CD14-positive monocyte (primary cell): Measurements from ENCODE around the gene MAST2. TPM values are rescaled to one million over a fixed set of nuclear protein-coding genes. Genes with fewer than 3 reads are reported as not detected.
A peak's percentile ranks its signal among the peaks of the same experiment; 100 is the strongest.

Experiments used
- DNase-seq, 3 donors: peaks; one replicate each; pipeline ENCODE4 v3.0.0-alpha.2; 2011 to 2022
- H2AFZ ChIP-seq: 2 replicates; pipeline ENCODE4 v1.6.0; 2012; ENCODE audit warnings: mild to moderate bottlenecking, low read depth, low read length, inconsistent platforms; ENCODE audit not compliant: insufficient read depth, poor library complexity, severe bottlenecking
- H3K27ac ChIP-seq, 2 donors: 1 replicate in 1 of 2; 2 replicates in 1 of 2; pipeline ENCODE4 v1.5.1; 2012 to 2013; ENCODE audit warnings: low read length in 2 of 2, control low read depth in 1 of 2, inconsistent platforms in 1 of 2, low read depth in 1 of 2, mild to moderate bottlenecking in 1 of 2
- H3K27me3 ChIP-seq, 2 donors: one replicate each; pipeline versions ENCODE4 v1.6.0 to v1.6.1; 2011 to 2013; ENCODE audit warnings: low read length in 2 of 2; ENCODE audit not compliant: control insufficient read depth in 2 of 2, insufficient read depth in 2 of 2
- H3K36me3 ChIP-seq, 2 donors: replicated peaks in 1 of 2; 1 replicate in 1 of 2; 2 replicates in 1 of 2; pipeline versions ENCODE4 v1.5.1 to v1.6.1; 2012 to 2013; ENCODE audit warnings: low read length in 2 of 2, control low read depth in 1 of 2, inconsistent platforms in 1 of 2, mild to moderate bottlenecking in 1 of 2; ENCODE audit not compliant: insufficient read depth in 2 of 2, control insufficient read depth in 1 of 2
- H3K4me1 ChIP-seq, 2 donors: 1 replicate in 1 of 2; 2 replicates in 1 of 2; pipeline versions ENCODE4 v1.5.1 to v1.6.1; 2012 to 2013; ENCODE audit warnings: low read length in 2 of 2, control low read depth in 1 of 2, inconsistent platforms in 1 of 2, mild to moderate bottlenecking in 1 of 2, moderate library complexity in 1 of 2; ENCODE audit not compliant: insufficient read depth in 2 of 2, control insufficient read depth in 1 of 2
- H3K4me2 ChIP-seq: replicated peaks from 2 replicates; pipeline ENCODE3; 2012; ENCODE audit warnings: low read length, moderate library complexity, mild to moderate bottlenecking; ENCODE audit not compliant: poor library complexity, severe bottlenecking; ENCODE audit errors: extremely low read depth
- H3K4me3 ChIP-seq, 3 experiments: fragments of 200-600 bp in 1 of 3; sonication (generic) in 1 of 3; replicated peaks in 1 of 3; 1 replicate in 2 of 3; 2 replicates in 1 of 3; pipeline ENCODE4 v1.5.1; 2011 to 2013; ENCODE audit warnings: low read length in 3 of 3, mild to moderate bottlenecking in 3 of 3, control low read depth in 2 of 3, low read depth in 2 of 3, inconsistent platforms in 1 of 3, moderate library complexity in 1 of 3
- H3K79me2 ChIP-seq: 2 replicates; pipeline ENCODE4 v1.6.0; 2012; ENCODE audit warnings: mild to moderate bottlenecking, control low read depth, inconsistent platforms, low read length, moderate library complexity; ENCODE audit not compliant: insufficient read depth
- H3K9ac ChIP-seq: 2 replicates; pipeline ENCODE4 v1.6.0; 2017; ENCODE audit warnings: low read length, mild to moderate bottlenecking; ENCODE audit not compliant: insufficient read depth, poor library complexity, severe bottlenecking
- H3K9me3 ChIP-seq, 2 donors: replicated peaks in 1 of 2; 1 replicate in 1 of 2; 2 replicates in 1 of 2; pipeline versions ENCODE4 v1.5.1 to v1.6.1; 2012 to 2013; ENCODE audit warnings: low read length in 2 of 2, control low read depth in 1 of 2; ENCODE audit not compliant: control insufficient read depth in 1 of 2, insufficient read depth in 1 of 2
- H4K20me1 ChIP-seq: 2 replicates; pipeline ENCODE4 v1.6.0; 2012; ENCODE audit warnings: mild to moderate bottlenecking, low read length, control low read depth, moderate library complexity; ENCODE audit not compliant: insufficient read depth
- H3K27ac Mint-ChIP-seq, 7 donors: one replicate each; pipeline ENCODE4 v1.8.0; 2020; ENCODE audit warnings: mild to moderate bottlenecking in 7 of 7, mixed read lengths in 7 of 7, moderate library complexity in 6 of 7, inconsistent platforms in 2 of 7
- H3K27me3 Mint-ChIP-seq, 3 donors: one replicate each; pipeline ENCODE4 v1.8.0; 2021 to 2022; ENCODE audit warnings: low read depth in 3 of 3, mild to moderate bottlenecking in 3 of 3, mixed read lengths in 3 of 3, moderate library complexity in 3 of 3, inconsistent platforms in 1 of 3
- H3K36me3 Mint-ChIP-seq, 2 donors: one replicate each; pipeline ENCODE4 v1.8.0; 2020; ENCODE audit warnings: mixed read lengths in 2 of 2, inconsistent platforms in 1 of 2, mild to moderate bottlenecking in 1 of 2
- H3K4me1 Mint-ChIP-seq: one replicate; pipeline ENCODE4 v1.8.0; 2020; ENCODE audit warnings: mild to moderate bottlenecking, mixed read lengths
- H3K4me3 Mint-ChIP-seq, 2 donors: one replicate each; pipeline ENCODE4 v1.8.0; 2020; ENCODE audit warnings: mild to moderate bottlenecking in 2 of 2, mixed read lengths in 2 of 2, moderate library complexity in 1 of 2
- H3K9me3 Mint-ChIP-seq, 7 donors: one replicate each; pipeline ENCODE4 v1.8.0; 2020 to 2022; ENCODE audit warnings: mixed read lengths in 7 of 7, mild to moderate bottlenecking in 6 of 7, moderate library complexity in 6 of 7, inconsistent platforms in 2 of 7
- CTCF ChIP-seq: fragments of 200-600 bp; IDR thresholded peaks from one replicate; pipeline ENCODE4 v1.8.0; 2022; ENCODE audit warnings: antibody characterized with exemption, mild to moderate bottlenecking
- WGBS: methylation state at CpG from one replicate; pipeline ENCODE4 v1.1.5; 2013; ENCODE audit warnings: missing lambda C conversion rate; ENCODE audit not compliant: insufficient coverage; 5-methylcytosine and 5-hydroxymethylcytosine counted together
- intact Hi-C, 2 donors: fragments of 100-400 bp; cut with micrococcal nuclease; formaldehyde crosslinking; loops; one replicate each; pipeline versions ENCODE4 v1.15.0 to v1.15.1; 2023
- polyA plus RNA-seq, 3 donors: library from polyadenylated mRNA; depleted of rRNA in 1 of 3; unstranded in 2 of 3; stranded (reverse) in 1 of 3; fragments of 300-500 nt in 2 of 3; fragments of >200 nt in 1 of 3; fragmentation: Illumina TruSeq in 2 of 3; gene quantifications; 1 replicate in 2 of 3; 2 replicates in 1 of 3; pipeline ENCODE4 v1.2.3, GENCODE V29; 2012 to 2021

Gene MAST2
- polyA plus RNA-seq, 3 donors, result 1.0 to 7.2 (median 2.5) TPM

- no peak overlapping the region for H3K27ac Mint-ChIP-seq
- Histone ChIP-seq H2AFZ (no peak overlapping the region), H3K4me1 (peaks cover 30% of the 10 kb centered on the region in 2 donors), H4K20me1 (no peaks in the 10 kb centered on the region), H3K9ac (no peak overlapping the region), H3K9me3 (no peaks in the 10 kb centered on the region), H3K36me3 (no peaks in the 10 kb centered on the region), H3K27ac (no peak overlapping the region), H3K4me3 (no peak overlapping the region), H3K79me2 (no peaks in the 10 kb centered on the region), H3K27me3 (no peaks in the 10 kb centered on the region), H3K4me2 (no peak overlapping the region)
- H3K4me3 Mint-ChIP-seq, result no peak overlapping the region
- 30% methylated on average over 2 of the region's 4 CpGs for WGBS
- TF ChIP-seq CTCF, result no peak
- H3K4me1 Mint-ChIP-seq, result peaks cover 26% of the 10 kb centered on the region
- peaks cover 0 to 2% (median 0%) of the 10 kb centered on the region in 7 donors for H3K9me3 Mint-ChIP-seq
- intact Hi-C loops, result no loop called here
- DNase-seq, result peak in 2 of 3 donors; percentile 6 to 15
- peaks cover 0 to 2% (median 0%) of the 10 kb centered on the region in 3 donors for H3K27me3 Mint-ChIP-seq
- peaks cover 4% of the 10 kb centered on the region in 2 donors for H3K36me3 Mint-ChIP-seq
Measured at GRCh38 chr1:46039571-46040052, 236.2 kb downstream of the MAST2 start.

GRCh38 chr1:46041551-46041950, 238.1 kb downstream of the MAST2 start:
- no CpG with 5 or more reads among the region's 2 CpGs for WGBS
- Histone ChIP-seq H3K36me3 (no peaks in the 10 kb centered on the region), H3K79me2 (no peaks in the 10 kb centered on the region), H3K4me3 (no peak overlapping the region), H3K9ac (no peak overlapping the region), H3K4me1 (peaks cover 30% of the 10 kb centered on the region in 2 donors), H2AFZ (no peak overlapping the region), H4K20me1 (no peaks in the 10 kb centered on the region), H3K4me2 (no peak overlapping the region), H3K27me3 (no peaks in the 10 kb centered on the region), H3K27ac (no peak overlapping the region), H3K9me3 (no peaks in the 10 kb centered on the region)
- intact Hi-C loops, result no loop called here
- peak overlapping the region in 1 of 7 donors; percentile 25 for H3K27ac Mint-ChIP-seq
- peaks cover 0 to 2% (median 0%) of the 10 kb centered on the region in 7 donors for H3K9me3 Mint-ChIP-seq
- peaks cover 26% of the 10 kb centered on the region for H3K4me1 Mint-ChIP-seq
- peaks cover 0 to 2% (median 0%) of the 10 kb centered on the region in 3 donors for H3K27me3 Mint-ChIP-seq
- no peak overlapping the region for H3K4me3 Mint-ChIP-seq
- DNase-seq, result no peak
- no peak for TF ChIP-seq CTCF
- no peaks in the 10 kb centered on the region for H3K36me3 Mint-ChIP-seq
